Right renal pelvis (tissue), 4 donors: ENCODE data around the gene USP24. TPM values are rescaled to one million over a fixed set of nuclear protein-coding genes. Genes with fewer than 3 reads are reported as not detected.

Experiments used
- DNase-seq, 4 donors: peaks; one replicate each; pipeline ENCODE4 v3.0.0-alpha.2; 2013; ENCODE audit warnings: low read depth in 4 of 4, low spot score in 3 of 4, missing footprints in 1 of 4
- polyA plus RNA-seq, 4 donors: library from polyadenylated mRNA; unstranded; fragments of 120-200 nt; gene quantifications; one replicate each; pipeline ENCODE4 v1.2.1, GENCODE V29; 2013; ENCODE audit not compliant: insufficient read length in 4 of 4

The USP24 gene
- polyA plus RNA-seq, 4 donors = 38.9 to 48.8 (median 43.6) TPM

DNA sequence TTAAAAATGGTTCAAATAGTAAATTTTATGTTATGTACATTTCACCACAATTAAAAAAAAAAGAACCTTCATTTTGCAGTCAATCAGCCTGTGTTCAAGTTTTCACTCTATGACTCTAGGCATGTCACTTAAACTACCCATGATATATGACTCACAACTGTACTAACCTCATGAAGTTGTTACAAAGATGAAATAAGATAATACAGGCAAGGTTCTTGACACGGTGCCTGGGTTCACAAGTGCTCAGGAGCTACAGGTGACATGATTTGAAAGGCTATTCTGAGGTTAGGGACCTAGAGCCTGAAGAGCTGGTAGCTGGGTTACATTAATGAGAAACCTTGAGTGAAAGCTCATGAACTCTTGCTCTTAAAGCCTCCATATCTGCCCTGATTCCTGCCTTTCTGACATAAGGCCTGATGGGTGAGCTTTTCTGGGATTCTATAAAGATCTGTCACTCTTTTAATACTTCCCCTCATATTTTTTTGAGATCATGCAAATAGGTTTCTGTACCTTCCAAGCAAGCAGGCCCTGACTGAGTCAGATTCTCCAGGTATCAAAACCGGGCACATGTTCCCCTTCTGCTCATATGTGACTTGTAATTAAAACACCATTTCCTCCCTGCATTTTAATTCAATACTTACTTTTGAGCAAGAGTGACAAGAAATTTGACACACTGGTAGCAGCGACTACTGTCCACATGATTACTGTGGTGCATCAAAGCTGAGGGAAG lies 141.8 kb downstream of the USP24 start:
- DNase-seq = no peak

DNA sequence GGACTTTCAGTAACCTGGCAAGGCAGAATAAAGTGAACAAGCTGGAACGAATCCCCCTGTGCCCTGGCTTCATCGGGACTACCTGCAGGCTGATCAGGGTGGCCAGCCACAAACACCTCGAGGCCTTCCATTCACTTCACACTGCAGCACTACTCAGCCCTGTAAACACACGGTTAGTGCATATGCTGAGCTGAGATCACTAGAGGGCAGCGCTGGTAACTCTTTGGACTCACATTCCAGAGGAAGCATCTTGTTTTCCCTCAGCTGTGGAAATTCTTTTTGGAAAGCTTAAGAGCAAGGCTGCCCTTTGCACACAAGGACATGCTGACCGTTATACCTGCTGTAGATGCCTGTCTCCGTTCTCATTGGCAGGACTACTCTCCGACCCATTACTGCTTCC lies 143.7 kb downstream of the USP24 start:
- peak in 3 of 4 donors; percentile 12 to 20 (median 12) for DNase-seq

GRCh38 chr1:55070293-55071164 lies 144.6 kb downstream of the USP24 start:
- DNase-seq = no peak

DNA sequence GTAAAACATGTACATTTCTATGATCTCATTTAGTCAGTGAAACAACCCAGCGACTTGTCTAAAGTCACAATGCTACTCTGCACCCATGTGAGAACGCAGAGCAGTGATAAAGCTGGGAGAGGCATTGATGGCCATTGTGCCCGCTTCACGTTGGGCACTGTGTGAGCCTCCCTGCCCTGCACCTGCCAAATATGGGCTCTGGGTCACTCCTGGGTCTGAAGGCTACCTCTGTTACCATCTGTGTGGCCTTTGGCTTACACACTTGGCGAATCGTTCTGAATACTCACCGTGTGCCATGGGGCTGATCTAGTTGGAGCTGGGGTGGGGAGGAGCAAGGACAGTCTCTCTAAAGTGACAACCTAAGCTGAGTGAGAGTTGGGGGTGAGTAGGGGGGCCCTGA lies 145.9 kb downstream of the USP24 start:
- no peak for DNase-seq

DNA sequence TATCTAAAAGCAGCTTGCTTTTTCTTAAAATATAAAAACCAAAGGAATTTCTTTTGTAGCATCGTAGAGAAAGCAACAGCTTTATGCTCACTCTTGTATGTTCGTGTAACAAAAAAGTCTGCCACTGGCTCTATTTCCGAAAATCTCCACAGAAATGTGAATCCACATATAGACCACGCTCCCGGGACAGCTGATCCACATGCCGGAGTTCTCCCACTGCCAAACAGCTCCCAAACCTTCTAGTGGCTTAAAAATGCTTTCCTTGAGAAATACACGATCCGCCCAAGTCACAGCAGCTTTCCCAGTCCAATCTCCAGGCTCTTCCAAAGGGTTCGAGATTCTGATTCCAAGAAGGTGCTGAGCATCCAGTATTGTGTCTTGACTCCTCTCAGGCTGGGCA lies 146.5 kb downstream of the USP24 start:
- DNase-seq = no peak

DNA sequence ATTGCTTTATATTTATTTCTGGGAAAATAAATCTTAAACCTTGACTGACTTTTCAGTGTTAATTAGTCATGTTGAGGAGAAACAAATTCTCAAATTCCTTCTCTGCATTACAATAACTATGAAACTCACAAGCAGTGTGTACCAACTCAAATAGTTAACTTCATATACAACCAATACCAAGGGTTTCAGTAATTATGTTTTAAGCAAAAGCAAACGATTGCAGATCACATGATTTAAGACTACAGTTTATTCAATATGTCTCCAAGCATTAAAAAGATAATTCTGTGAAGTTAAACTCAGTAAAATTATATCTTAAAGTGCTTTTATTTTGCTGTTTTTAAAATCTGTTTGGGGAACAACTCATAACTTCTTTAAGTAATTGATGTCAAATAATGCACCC lies 147.2 kb downstream of the USP24 start:
- no peak for DNase-seq

GRCh38 chr1:55067022-55067778 lies 148.0 kb downstream of the USP24 start:
- DNase-seq = no peak

- DNase-seq = no peak
These were observed 149.5 kb downstream of the USP24 start for GRCh38 chr1:55065648-55066047.

GRCh38 chr1:55064861-55065263 lies 150.3 kb downstream of the USP24 start:
- no peak for DNase-seq

DNA sequence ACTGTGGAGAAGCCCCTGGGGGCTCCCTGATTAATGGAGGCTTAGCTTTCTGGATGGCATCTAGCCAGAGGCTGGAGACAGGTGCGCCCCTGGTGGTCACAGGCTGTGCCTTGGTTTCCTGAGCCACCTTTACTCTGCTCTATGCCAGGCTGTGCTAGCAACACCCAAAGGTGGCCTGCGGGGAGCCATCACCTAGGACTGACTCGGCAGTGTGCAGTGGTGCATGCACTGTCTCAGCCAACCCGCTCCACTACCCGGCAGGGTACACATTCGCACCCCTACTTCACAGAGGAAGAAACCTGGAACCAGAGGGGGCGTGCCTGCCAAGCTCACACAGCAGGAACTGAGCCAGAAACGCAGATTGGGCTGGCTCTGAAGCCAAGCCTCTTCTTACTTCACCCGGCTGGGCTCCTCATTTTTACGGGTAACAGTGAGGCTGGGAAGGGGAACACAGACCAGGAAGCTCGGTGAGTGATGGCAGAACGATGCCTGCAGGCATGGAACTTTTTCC lies 151.0 kb downstream of the USP24 start:
- DNase-seq = no peak

- DNase-seq = no peak
These were observed 151.6 kb downstream of the USP24 start for GRCh38 chr1:55063577-55063942.

DNA sequence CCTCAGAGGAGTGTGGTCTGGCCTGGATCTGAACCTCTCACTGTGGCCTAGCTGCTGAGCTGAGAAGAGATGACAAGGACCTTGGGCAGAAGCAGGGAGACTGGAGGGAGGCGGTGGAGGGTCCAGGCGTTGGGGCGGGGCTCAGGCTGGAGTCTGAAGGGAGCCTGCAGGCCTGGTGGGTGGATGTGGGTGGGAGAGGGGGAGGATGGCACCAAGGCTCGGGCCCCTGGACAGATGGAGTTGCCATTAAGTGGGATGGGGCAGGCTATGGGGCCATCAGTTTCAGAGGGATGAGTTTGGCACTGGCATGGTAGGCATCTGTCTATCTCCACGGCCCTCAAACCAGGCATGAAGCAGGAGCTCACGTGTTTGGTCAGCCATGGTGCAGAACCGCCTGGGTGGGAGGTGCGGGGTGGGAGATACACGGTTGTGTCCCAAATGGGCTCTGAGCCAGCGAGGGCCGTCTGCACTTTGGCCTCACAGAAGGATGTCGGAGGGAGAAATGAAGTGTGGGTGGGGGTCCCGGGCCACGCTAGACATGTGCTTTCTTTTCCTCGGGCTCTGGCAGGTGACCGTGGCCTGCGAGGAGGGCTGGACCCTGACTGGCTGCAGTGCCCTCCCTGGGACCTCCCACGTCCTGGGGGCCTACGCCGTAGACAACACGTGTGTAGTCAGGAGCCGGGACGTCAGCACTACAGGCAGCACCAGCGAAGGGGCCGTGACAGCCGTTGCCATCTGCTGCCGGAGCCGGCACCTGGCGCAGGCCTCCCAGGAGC lies 152.2 kb downstream of the USP24 start:
- no peak for DNase-seq

GRCh38 chr1:55061706-55062321 lies 153.3 kb downstream of the USP24 start:
- DNase-seq = no peak

DNA sequence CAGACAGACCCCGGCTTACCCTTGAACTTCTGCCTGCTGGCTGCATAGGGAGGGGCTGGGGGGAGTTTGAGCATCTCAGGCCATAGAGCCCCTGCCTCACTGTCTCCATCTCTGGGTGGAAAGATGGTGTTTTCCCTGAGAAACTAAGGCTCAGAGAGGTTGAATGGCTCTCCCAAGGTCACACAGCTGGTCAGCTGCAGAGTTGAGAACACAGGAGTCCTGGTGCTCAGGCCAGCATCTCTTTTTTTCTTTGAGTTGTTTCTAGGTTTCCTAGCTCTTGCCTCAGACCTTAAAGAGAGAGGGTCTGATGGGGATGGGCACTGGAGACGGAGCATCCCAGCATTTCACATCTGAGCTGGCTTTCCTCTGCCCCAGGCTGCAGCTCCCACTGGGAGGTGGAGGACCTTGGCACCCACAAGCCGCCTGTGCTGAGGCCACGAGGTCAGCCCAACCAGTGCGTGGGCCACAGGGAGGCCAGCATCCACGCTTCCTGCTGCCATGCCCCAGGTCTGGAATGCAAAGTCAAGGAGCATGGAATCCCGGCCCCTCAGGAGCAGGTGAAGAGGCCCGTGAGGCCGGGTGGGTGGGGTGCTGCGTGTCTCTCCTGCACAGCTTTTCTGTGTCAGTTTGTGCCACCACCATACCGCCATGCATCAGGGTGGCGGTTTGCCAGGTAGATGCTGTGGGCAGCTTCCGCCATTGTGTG lies 154.0 kb downstream of the USP24 start:
- no peak for DNase-seq

- no peak for DNase-seq
These were observed 154.8 kb downstream of the USP24 start for GRCh38 chr1:55060133-55060999.

DNA sequence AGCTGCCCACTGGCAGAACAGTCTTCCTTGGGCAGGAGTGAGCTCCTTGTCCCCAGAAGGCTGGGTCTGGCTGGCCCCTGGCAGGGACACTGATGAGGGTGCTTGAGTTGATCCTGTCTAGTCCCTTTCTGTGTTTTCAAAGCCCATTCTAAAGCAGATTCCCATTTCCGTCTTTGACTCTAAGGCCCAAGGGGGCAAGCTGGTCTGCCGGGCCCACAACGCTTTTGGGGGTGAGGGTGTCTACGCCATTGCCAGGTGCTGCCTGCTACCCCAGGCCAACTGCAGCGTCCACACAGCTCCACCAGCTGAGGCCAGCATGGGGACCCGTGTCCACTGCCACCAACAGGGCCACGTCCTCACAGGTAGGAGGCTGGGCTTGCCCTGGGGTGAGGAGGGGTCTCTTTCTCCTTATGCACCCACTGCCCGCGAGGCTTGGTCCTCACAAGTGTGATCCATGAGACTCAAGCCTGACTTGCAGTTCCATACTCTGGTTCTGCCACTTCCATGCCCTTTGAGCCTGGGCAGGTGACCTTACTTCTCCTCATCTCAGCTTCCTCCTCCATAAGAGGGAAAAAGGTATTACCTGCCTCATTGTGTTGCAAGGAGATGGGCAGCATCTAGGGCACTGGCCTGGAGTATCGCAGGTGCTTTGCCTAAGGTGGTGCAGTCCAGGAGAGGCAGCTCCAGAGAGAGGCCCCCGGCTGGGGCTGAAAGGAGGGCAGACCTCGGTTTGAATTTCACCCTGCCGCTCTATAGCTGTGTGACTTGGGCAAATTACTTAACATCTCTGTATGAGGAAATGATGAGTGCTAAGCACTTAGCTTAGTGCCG lies 155.6 kb downstream of the USP24 start:
- no peak for DNase-seq

- DNase-seq = no peak
These were observed 157.2 kb downstream of the USP24 start for GRCh38 chr1:55057956-55058298.
